OCI-LY7 (cell line): ENCODE measurements around the gene EBP. TPM values are rescaled to one million over a fixed set of nuclear protein-coding genes. Genes with fewer than 3 reads are reported as not detected.
A peak's percentile ranks its signal among the peaks of the same experiment; 100 is the strongest.

Experiments used
- BruUV-seq: library from RNA; stranded (reverse); fragments of 400-500 nt; replicated peaks from 2 replicates; lab custom pipeline; 2021; lab: Mats Ljungman, UMichigan
- CTCF ChIA-PET: fragments of 300-600 bp; sonication (Branson Sonifier 250); formaldehyde crosslinking; loops from one replicate; lab custom pipeline; 2022; ENCODE audit warnings: antibody characterized with exemption; ENCODE audit not compliant: unreplicated experiment; lab: Charles Lee
- POLR2A ChIA-PET: fragments of 300-600 bp; sonication (Branson Sonifier 250); formaldehyde crosslinking; loops from one replicate; lab custom pipeline; 2022; ENCODE audit warnings: antibody characterized with exemption; lab: Charles Lee
- DNase-seq: peaks from one replicate; pipeline ENCODE4 v3.0.0-alpha.2; 2015; ENCODE audit warnings: low spot score
- H2AFZ ChIP-seq: fragments of 200-600 bp; sonication (generic), shearing (Covaris generic); 2 replicates; pipeline ENCODE4 v1.6.1; 2014; ENCODE audit warnings: mild to moderate bottlenecking, antibody characterized with exemption, low read length, moderate library complexity
- H3K27ac ChIP-seq: fragments of 200-600 bp; sonication (generic); 2 replicates; pipeline ENCODE4 v1.5.1; 2014; ENCODE audit warnings: mixed run types, low read depth, mild to moderate bottlenecking, moderate library complexity, low read length, inconsistent platforms; ENCODE audit not compliant: poor library complexity, severe bottlenecking
- H3K36me3 ChIP-seq: fragments of 200-600 bp; sonication (generic); 2 replicates; pipeline ENCODE4 v1.6.1; 2014; ENCODE audit warnings: mild to moderate bottlenecking, antibody characterized with exemption, low read length, moderate library complexity, mixed read lengths; ENCODE audit not compliant: insufficient read depth
- H3K4me1 ChIP-seq: fragments of 200-600 bp; sonication (generic); 2 replicates; pipeline ENCODE4 v1.5.1; 2014; ENCODE audit warnings: mild to moderate bottlenecking, low read length; ENCODE audit not compliant: insufficient read depth, poor library complexity, severe bottlenecking
- H3K4me2 ChIP-seq: fragments of 200-600 bp; sonication (generic); 2 replicates; pipeline ENCODE4 v1.6.1; 2014; ENCODE audit warnings: mild to moderate bottlenecking, low read length
- H3K4me3 ChIP-seq: fragments of 200-600 bp; sonication (generic); 2 replicates; pipeline ENCODE4 v1.5.1; 2014; ENCODE audit warnings: mild to moderate bottlenecking, low read depth, low read length; ENCODE audit not compliant: poor library complexity, severe bottlenecking
- H3K79me2 ChIP-seq: fragments of 200-600 bp; sonication (generic); 2 replicates; pipeline ENCODE4 v1.6.1; 2016; ENCODE audit warnings: low read depth, mild to moderate bottlenecking, low read length, moderate library complexity, mixed read lengths; ENCODE audit not compliant: insufficient read depth
- H3K9me2 ChIP-seq: fragments of 200-600 bp; sonication (generic); 2 replicates; pipeline ENCODE4 v1.6.1; 2016; ENCODE audit warnings: mild to moderate bottlenecking, low read length, mixed read lengths; ENCODE audit not compliant: insufficient read depth
- H3K9me3 ChIP-seq: fragments of 200-600 bp; sonication (generic); 2 replicates; pipeline ENCODE4 v1.6.1; 2014; ENCODE audit warnings: mild to moderate bottlenecking, mixed run types, low read length, mixed read lengths
- H4K20me1 ChIP-seq: fragments of 200-600 bp; sonication (generic); 2 replicates; pipeline ENCODE4 v1.6.1; 2014; ENCODE audit warnings: mild to moderate bottlenecking, antibody characterized with exemption, low read length, moderate library complexity, mixed read lengths; ENCODE audit not compliant: insufficient read depth
- CTCF ChIP-seq: fragments of 200-600 bp; sonication (generic); conservative IDR thresholded peaks from 2 replicates; pipeline ENCODE4 v1.5.1; 2014; ENCODE audit warnings: mild to moderate bottlenecking, antibody characterized with exemption, low read length, moderate library complexity, mixed read lengths
- EZH2phosphoT487 ChIP-seq: fragments of 200-600 bp; sonication (generic); IDR thresholded peaks from 2 replicates; pipeline ENCODE4 v1.6.1; 2018; ENCODE audit warnings: low read depth, borderline replicate concordance, mild to moderate bottlenecking, mixed run types, antibody characterized with exemption, low read length, moderate library complexity, mixed read lengths
- intact Hi-C: fragments of 100-400 bp; cut with micrococcal nuclease; formaldehyde crosslinking; loops from one replicate; pipeline ENCODE4 v1.10.0; 2022; ENCODE audit not compliant: unreplicated experiment
- total RNA-seq, 2 experiments: library from RNA; depleted of rRNA in 1 of 2; stranded (reverse); fragments of >200 nt in 1 of 2; shearing (Covaris generic) in 1 of 2; gene quantifications; 2 replicates each; pipeline ENCODE4 v1.2.3, GENCODE V29; 2014 to 2022

The EBP gene
- total RNA-seq, 2 experiments from 2014 or later: 94.4 to 126 TPM

- Histone ChIP-seq H3K9me3 (no peaks in the 10 kb centered on the region), H3K4me1 (peaks cover 27% of the 10 kb centered on the region), H3K4me2 (no peak overlapping the region), H3K79me2 (peaks cover 43% of the 10 kb centered on the region), H3K36me3 (peaks cover 5% of the 10 kb centered on the region), H3K4me3 (no peak overlapping the region), H3K9me2 (no peaks in the 10 kb centered on the region), H4K20me1 (no peaks in the 10 kb centered on the region), H3K27ac (no peak overlapping the region), H2AFZ (no peak overlapping the region)
- intact Hi-C loops: no loop called here
- BruUV-seq: no TSS peak
- no peak for DNase-seq
- TF ChIP-seq CTCF (no peak), EZH2phosphoT487 (no peak)
- ChIA-PET CTCF (no interaction called here), POLR2A (no interaction called here)
Measured at GRCh38 chrX:48472851-48473703, 48.5 kb upstream of the EBP start.

- no peaks in the 10 kb centered on the region for H4K20me1 ChIP-seq
- no peak overlapping the region for H3K4me3 ChIP-seq
- DNase-seq: no peak
- H3K9me2 ChIP-seq: no peaks in the 10 kb centered on the region
- no TSS peak for BruUV-seq
- ChIA-PET CTCF (no interaction called here), POLR2A (no interaction called here)
- H3K4me2 ChIP-seq: no peak overlapping the region
- H3K79me2 ChIP-seq: peaks cover 42% of the 10 kb centered on the region
- no peak for TF ChIP-seq EZH2phosphoT487
- no peaks in the 10 kb centered on the region for H3K9me3 ChIP-seq
- H3K27ac ChIP-seq: no peak overlapping the region
- H3K36me3 ChIP-seq: peaks cover 10% of the 10 kb centered on the region
- H2AFZ ChIP-seq: no peak overlapping the region
- intact Hi-C loops: no loop called here
- H3K4me1 ChIP-seq: peaks cover 27% of the 10 kb centered on the region
Measured at GRCh38 chrX:48473704-48473990, 48.0 kb upstream of the EBP start.

GRCh38 chrX:48474127-48474526 lies 47.5 kb upstream of the EBP start:
- Histone ChIP-seq H3K4me1 (peaks cover 27% of the 10 kb centered on the region), H3K27ac (no peak overlapping the region), H3K4me2 (no peak overlapping the region), H3K4me3 (no peak overlapping the region), H3K9me3 (no peaks in the 10 kb centered on the region), H3K9me2 (no peaks in the 10 kb centered on the region), H3K79me2 (peaks cover 39% of the 10 kb centered on the region), H2AFZ (no peak overlapping the region), H4K20me1 (no peaks in the 10 kb centered on the region), H3K36me3 (peaks cover 15% of the 10 kb centered on the region)
- no peak for TF ChIP-seq EZH2phosphoT487
- TF ChIP-seq CTCF: peak; percentile 62
- ChIA-PET POLR2A (no interaction called here), CTCF (no interaction called here)
- BruUV-seq: no TSS peak
- DNase-seq: peak; percentile 31
- intact Hi-C loops: loop anchor here (2.0 kb wide), 1 partner anchor 123 kb away; the partner anchor contains the start of gene WDR13
